ENCODE results near the gene SAMSN1. TPM values are rescaled to one million over a fixed set of nuclear protein-coding genes. Genes with fewer than 3 reads are reported as not detected.

Gene SAMSN1
- total and polyA plus RNA-seq, 2 experiments from 2014 or later = 0.82 to 1.7 TPM

DNA sequence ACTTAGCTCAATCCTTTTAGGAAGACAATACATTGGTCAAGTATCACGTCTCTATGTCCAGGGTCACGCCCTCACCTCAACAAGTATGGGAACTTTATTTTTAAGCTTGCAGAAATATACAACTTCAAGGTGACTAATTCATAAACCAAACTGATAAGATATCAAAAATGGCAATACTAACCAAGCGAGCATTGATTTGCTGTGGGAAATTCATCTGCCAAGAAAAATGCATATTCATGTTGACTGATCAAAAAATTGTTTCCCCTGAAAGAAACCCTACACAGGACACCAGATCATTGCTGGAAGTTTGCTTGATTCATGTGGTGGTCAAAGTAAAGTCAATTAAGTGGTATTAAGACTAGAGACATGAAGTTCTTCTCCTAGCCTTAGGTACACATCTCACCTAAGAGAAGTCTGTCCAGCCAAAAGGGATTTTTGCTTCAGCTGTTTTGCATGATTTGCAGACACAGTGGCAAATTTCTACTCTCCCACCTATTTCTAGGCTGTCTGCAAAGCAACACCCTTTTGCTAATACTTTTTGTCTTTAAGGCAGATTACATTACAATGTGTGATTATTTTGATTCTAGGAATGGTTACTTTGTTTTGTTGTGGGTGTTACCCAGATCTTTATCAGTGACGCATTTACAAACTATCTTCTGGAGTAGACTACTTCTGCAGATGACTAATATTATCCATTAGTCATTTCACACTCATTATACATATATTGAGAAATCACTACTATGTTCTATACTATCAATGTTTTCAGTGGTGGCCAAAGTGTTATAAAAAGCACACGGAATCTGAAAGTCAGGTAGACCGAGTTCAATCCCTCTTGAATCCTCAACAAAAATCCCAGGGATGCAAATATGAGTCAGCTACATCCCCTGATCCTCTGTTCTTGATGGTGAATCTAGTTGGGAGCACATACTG lies 12.4 kb downstream of the SAMSN1 start:
- TF ChIP-seq EZH2phosphoT487 (IDR thresholded peaks at IDR 0.05; ENCODE audit: low read depth, severe bottlenecking, unreplicated experiment) (no peak), EZH2 (IDR thresholded peaks at IDR 0.05; ENCODE audit: borderline replicate concordance) (no peak)
- TF ChIP-seq, protein P1, sequence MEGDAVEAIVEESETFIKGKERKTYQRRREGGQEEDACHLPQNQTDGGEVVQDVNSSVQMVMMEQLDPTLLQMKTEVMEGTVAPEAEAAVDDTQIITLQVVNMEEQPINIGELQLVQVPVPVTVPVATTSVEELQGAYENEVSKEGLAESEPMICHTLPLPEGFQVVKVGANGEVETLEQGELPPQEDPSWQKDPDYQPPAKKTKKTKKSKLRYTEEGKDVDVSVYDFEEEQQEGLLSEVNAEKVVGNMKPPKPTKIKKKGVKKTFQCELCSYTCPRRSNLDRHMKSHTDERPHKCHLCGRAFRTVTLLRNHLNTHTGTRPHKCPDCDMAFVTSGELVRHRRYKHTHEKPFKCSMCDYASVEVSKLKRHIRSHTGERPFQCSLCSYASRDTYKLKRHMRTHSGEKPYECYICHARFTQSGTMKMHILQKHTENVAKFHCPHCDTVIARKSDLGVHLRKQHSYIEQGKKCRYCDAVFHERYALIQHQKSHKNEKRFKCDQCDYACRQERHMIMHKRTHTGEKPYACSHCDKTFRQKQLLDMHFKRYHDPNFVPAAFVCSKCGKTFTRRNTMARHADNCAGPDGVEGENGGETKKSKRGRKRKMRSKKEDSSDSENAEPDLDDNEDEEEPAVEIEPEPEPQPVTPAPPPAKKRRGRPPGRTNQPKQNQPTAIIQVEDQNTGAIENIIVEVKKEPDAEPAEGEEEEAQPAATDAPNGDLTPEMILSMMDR (IDR thresholded peaks at IDR 0.05; ENCODE audit: poor library complexity) = no peak
- DNase-seq (ENCODE audit: low spot score) = no peak
- Histone ChIP-seq H3K79me2 (no peaks in the 10 kb centered on the region), H3K27me3 (no peaks in the 10 kb centered on the region), H3K9me3 (ENCODE audit: low read depth) (no peaks in the 10 kb centered on the region), H3K4me1 (ENCODE audit: insufficient read depth) (no peaks in the 10 kb centered on the region), H2AFZ (no peak overlapping the region), H4K20me1 (ENCODE audit: insufficient read depth, poor library complexity, severe bottlenecking) (no peaks in the 10 kb centered on the region), H3K9me2 (replicated peaks; ENCODE audit: insufficient read depth) (no peaks in the 10 kb centered on the region), H3K27ac (no peak overlapping the region), H3K36me3 (replicated peaks; ENCODE audit: insufficient read depth, low read depth) (no peaks in the 10 kb centered on the region), H3K4me2 (no peak overlapping the region), H3K4me3 (no peak overlapping the region)
- 93% methylated on average over 6 of the region's 6 CpGs for WGBS (ENCODE audit: low lambda C conversion rate, missing lambda C conversion rate)

- Histone ChIP-seq H3K27me3 (no peaks in the 10 kb centered on the region), H4K20me1 (ENCODE audit: insufficient read depth, poor library complexity, severe bottlenecking) (no peaks in the 10 kb centered on the region), H3K9me3 (ENCODE audit: low read depth) (no peaks in the 10 kb centered on the region), H3K4me2 (no peak overlapping the region), H2AFZ (no peak overlapping the region), H3K27ac (no peak overlapping the region), H3K9me2 (replicated peaks; ENCODE audit: insufficient read depth) (no peaks in the 10 kb centered on the region), H3K4me3 (no peak overlapping the region), H3K36me3 (replicated peaks; ENCODE audit: insufficient read depth, low read depth) (no peaks in the 10 kb centered on the region), H3K79me2 (no peaks in the 10 kb centered on the region), H3K4me1 (ENCODE audit: insufficient read depth) (no peaks in the 10 kb centered on the region)
- WGBS (ENCODE audit: low lambda C conversion rate, missing lambda C conversion rate) = 70% methylated on average over 3 of the region's 3 CpGs
- TF ChIP-seq EZH2 (IDR thresholded peaks at IDR 0.05; ENCODE audit: borderline replicate concordance) (no peak), EZH2phosphoT487 (IDR thresholded peaks at IDR 0.05; ENCODE audit: low read depth, severe bottlenecking, unreplicated experiment) (no peak)
- TF ChIP-seq, protein P1 (IDR thresholded peaks at IDR 0.05; ENCODE audit: poor library complexity) = no peak
- DNase-seq (ENCODE audit: low spot score) = no peak
These were observed 14.3 kb downstream of the SAMSN1 start for GRCh38 chr21:14531757-14532316.

DNA sequence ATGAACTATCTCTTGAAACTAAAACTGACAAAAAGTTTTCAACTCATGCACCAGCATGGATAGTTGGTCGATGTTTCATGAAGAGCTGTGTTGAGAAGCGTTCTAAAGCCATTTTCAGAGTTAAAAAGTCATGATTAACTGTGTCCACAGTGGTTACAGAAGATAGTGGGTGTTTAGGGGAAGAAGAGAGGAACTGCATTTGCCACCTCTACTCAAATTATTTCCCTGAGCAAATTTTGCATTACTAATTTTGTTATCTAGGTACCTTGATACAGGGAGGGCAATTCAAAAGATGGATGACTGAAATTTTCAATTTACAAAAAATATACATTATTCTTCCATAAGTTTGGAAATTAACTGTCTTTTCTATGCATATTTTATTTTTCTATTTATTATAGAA lies 15.5 kb downstream of the SAMSN1 start:
- WGBS (ENCODE audit: low lambda C conversion rate, missing lambda C conversion rate) = 95% methylated on average over 2 of the region's 2 CpGs
- no peaks in the 10 kb centered on the region for H3K4me1 ChIP-seq (ENCODE audit: insufficient read depth)

More for the DNA sequence above, 15.5 kb downstream of the SAMSN1 start:
- H3K4me3 ChIP-seq = no peak overlapping the region
- no peak overlapping the region for H2AFZ ChIP-seq
- H3K27me3 ChIP-seq = no peaks in the 10 kb centered on the region
- H3K27ac ChIP-seq = no peak overlapping the region
- no peaks in the 10 kb centered on the region for H3K9me2 ChIP-seq (replicated peaks; ENCODE audit: insufficient read depth)
- no peaks in the 10 kb centered on the region for H3K36me3 ChIP-seq (replicated peaks; ENCODE audit: insufficient read depth, low read depth)
- TF ChIP-seq, protein P1 (IDR thresholded peaks at IDR 0.05; ENCODE audit: poor library complexity) = no peak
- TF ChIP-seq EZH2 (IDR thresholded peaks at IDR 0.05; ENCODE audit: borderline replicate concordance) (no peak), EZH2phosphoT487 (IDR thresholded peaks at IDR 0.05; ENCODE audit: low read depth, severe bottlenecking, unreplicated experiment) (no peak)
- no peaks in the 10 kb centered on the region for H3K79me2 ChIP-seq
- no peaks in the 10 kb centered on the region for H4K20me1 ChIP-seq (ENCODE audit: insufficient read depth, poor library complexity, severe bottlenecking)
- no peak overlapping the region for H3K4me2 ChIP-seq
- H3K9me3 ChIP-seq (ENCODE audit: low read depth) = no peaks in the 10 kb centered on the region
- DNase-seq (ENCODE audit: low spot score) = no peak
